WI38 (cell line): ENCODE measurements around the gene POLA1.
"Not testable (repeated sequence)": the region's sequence is repeated elsewhere in the genome, so short reads cannot be mapped to it uniquely, and the experiment has no call there.

Source experiments
- H3K4me3 ChIP-seq: 2 replicates; pipeline ENCODE4 v1.5.1; 2011; ENCODE audit warnings: low read depth, mild to moderate bottlenecking, control low read depth, low read length
- CTCF ChIP-seq: IDR thresholded peaks from 2 replicates; pipeline ENCODE4 v1.5.1; 2012; ENCODE audit warnings: low read depth, mild to moderate bottlenecking, control low read depth, low read length

The POLA1 gene

GRCh38 chrX:24858004-24858746 is 164.5 kb downstream of the POLA1 start:
- no peak for TF ChIP-seq CTCF
- no peak overlapping the region for H3K4me3 ChIP-seq

GRCh38 chrX:24859211-24859841 is 165.6 kb downstream of the POLA1 start:
- H3K4me3 ChIP-seq: no peak overlapping the region
- TF ChIP-seq CTCF: no peak

GRCh38 chrX:24860140-24860539 is 166.4 kb downstream of the POLA1 start:
- no peak for TF ChIP-seq CTCF

GRCh38 chrX:24862343-24862742 is 168.6 kb downstream of the POLA1 start:
- TF ChIP-seq CTCF: no peak
- H3K4me3 ChIP-seq: no peak overlapping the region

More at GRCh38 chrX:24860140-24860539, 166.4 kb downstream of the POLA1 start:
- no peak overlapping the region for H3K4me3 ChIP-seq

GRCh38 chrX:24863779-24864178 is 170.1 kb downstream of the POLA1 start:
- not testable (repeated sequence) for H3K4me3 ChIP-seq

GRCh38 chrX:24870143-24870542 is 176.4 kb downstream of the POLA1 start:
- no peak for TF ChIP-seq CTCF
- no peak overlapping the region for H3K4me3 ChIP-seq

GRCh38 chrX:24874604-24875247 is 181.0 kb downstream of the POLA1 start:
- H3K4me3 ChIP-seq: no peak overlapping the region
- no peak for TF ChIP-seq CTCF
